Activated CD8-positive, alpha-beta memory T cell treated with anti-CD3 and anti-CD28 coated beads for 36 hours (primary cell): ENCODE measurements around the gene RNF181. TPM values are rescaled to one million over a fixed set of nuclear protein-coding genes. Genes with fewer than 3 reads are reported as not detected.

Experiments used
- CTCF ChIA-PET: fragments of 350-600 bp; sonication (Branson Sonifier 250); formaldehyde crosslinking; loops from one replicate; lab custom pipeline; 2021; ENCODE audit warnings: antibody characterized with exemption; lab: Charles Lee
- POLR2A ChIA-PET: fragments of 350-600 bp; sonication (Branson Sonifier 250); formaldehyde crosslinking; loops from one replicate; lab custom pipeline; 2021; ENCODE audit warnings: antibody characterized with exemption; lab: Charles Lee
- total RNA-seq, 2 experiments: library from RNA; stranded (reverse); gene quantifications; one replicate each; pipeline ENCODE4 v1.2.3, GENCODE V29; 2021

RNF181 gene
- 100 to 1,000 TPM in 1 of 2 experiments, 10 to 100 TPM in 1; 98.9 to 104 TPM for total RNA-seq

GRCh38 chr2:85595301-85596025 lies at the start of gene RNF181:
TSS of gene RNF181 (plus strand) at chr2:85595745. CDS start at chr2:85595764, 19 bp downstream.
- POLR2A ChIA-PET = interaction anchor here (0.7 to 1.9 kb wide), 8 partner anchors 10 to 162 kb away, joined by 3 to 12 read pairs (median 5); partner anchors contain the start of genes C2orf68, GGCX, MAT2A and VAMP5
- CTCF ChIA-PET = interaction anchor here (0.6 to 1.8 kb wide), 7 partner anchors 9 to 285 kb away, joined by 3 to 7 read pairs (median 3); partner anchors contain the start of genes C2orf68 and VAMP8

- ChIA-PET POLR2A (interaction anchor here (1.0 to 2.4 kb wide), 5 partner anchors 15 to 130 kb away, joined by 3 to 19 read pairs (median 6); partner anchors contain the start of genes GGCX and SH2D6), CTCF (interaction anchor here (13.6 kb wide), 1 partner anchor 126 kb away, joined by 99 read pairs; the partner anchor contains the start of gene SH2D6)
Observed at GRCh38 chr2:85545780-85546240, 49.7 kb upstream of the RNF181 start.

GRCh38 chr2:85547089-85547858 lies 48.3 kb upstream of the RNF181 start:
- POLR2A ChIA-PET = interaction anchor here (2.1 to 2.2 kb wide), 3 partner anchors 8 to 110 kb away, joined by 6 to 17 read pairs (median 14); partner anchors contain the start of genes GGCX and MAT2A

GRCh38 chr2:85547859-85548607 lies 47.5 kb upstream of the RNF181 start:
- CTCF ChIA-PET = interaction anchor here (0.5 to 13.6 kb wide), 5 partner anchors 45 to 157 kb away, joined by 3 to 99 read pairs (median 3); partner anchors contain the start of gene SH2D6
- POLR2A ChIA-PET = interaction anchor here (0.6 to 2.1 kb wide), 7 partner anchors 9 to 156 kb away, joined by 3 to 17 read pairs (median 3); partner anchors contain the start of genes GGCX and MAT2A

More at GRCh38 chr2:85547089-85547858, 48.3 kb upstream of the RNF181 start:
- CTCF ChIA-PET = interaction anchor here (0.5 to 13.6 kb wide), 3 partner anchors 45 to 127 kb away, joined by 3 to 99 read pairs (median 4); partner anchors contain the start of gene SH2D6

GRCh38 chr2:85548608-85548900 lies 47.0 kb upstream of the RNF181 start:
- ChIA-PET POLR2A (interaction anchor here (0.6 to 2.1 kb wide), 7 partner anchors 9 to 157 kb away, joined by 3 to 17 read pairs (median 3); partner anchors contain the start of genes GGCX and MAT2A), CTCF (interaction anchor here (0.8 to 13.6 kb wide), 6 partner anchors 10 to 158 kb away, joined by 3 to 99 read pairs (median 3); partner anchors contain the start of genes MAT2A and SH2D6)

GRCh38 chr2:85549095-85549494 lies 46.5 kb upstream of the RNF181 start:
- ChIA-PET CTCF (interaction anchor here (0.7 to 13.6 kb wide), 8 partner anchors 10 to 159 kb away, joined by 3 to 99 read pairs (median 3); partner anchors contain the start of genes MAT2A and SH2D6), POLR2A (interaction anchor here (0.6 to 2.1 kb wide), 7 partner anchors 10 to 157 kb away, joined by 3 to 17 read pairs (median 3); partner anchors contain the start of genes GGCX and MAT2A)

GRCh38 chr2:85549826-85550225 lies 45.7 kb upstream of the RNF181 start:
- CTCF ChIA-PET = interaction anchor here (0.7 to 13.6 kb wide), 5 partner anchors 10 to 159 kb away, joined by 3 to 99 read pairs (median 5); partner anchors contain the start of genes GGCX and SH2D6
- POLR2A ChIA-PET = interaction anchor here (0.6 to 2.1 kb wide), 2 partner anchors 10 to 16 kb away, joined by 3 to 17 read pairs; partner anchors contain the start of gene MAT2A

- ChIA-PET POLR2A (interaction anchor here (0.6 to 2.4 kb wide), 3 partner anchors 10 to 131 kb away, joined by 3 to 9 read pairs (median 3); partner anchors contain the start of gene SH2D6), CTCF (interaction anchor here (0.6 to 13.6 kb wide), 7 partner anchors 10 to 160 kb away, joined by 3 to 99 read pairs (median 4); partner anchors contain the start of genes GGCX and SH2D6)
Observed at GRCh38 chr2:85550486-85550885, 45.1 kb upstream of the RNF181 start.

- ChIA-PET CTCF (interaction anchor here (0.6 to 13.6 kb wide), 19 partner anchors 8 to 223 kb away, joined by 3 to 99 read pairs (median 4); partner anchors contain the start of genes GGCX, RNF181 and SH2D6), POLR2A (interaction anchor here (0.6 to 2.4 kb wide), 7 partner anchors 9 to 163 kb away, joined by 3 to 9 read pairs (median 3); partner anchors contain the start of genes MAT2A and SH2D6)
Observed at GRCh38 chr2:85551698-85552678, 43.6 kb upstream of the RNF181 start.

- CTCF ChIA-PET = interaction anchor here (0.7 to 13.6 kb wide), 3 partner anchors 39 to 133 kb away, joined by 3 to 99 read pairs (median 4); partner anchors contain the start of gene SH2D6
Observed at GRCh38 chr2:85553184-85553583, 42.4 kb upstream of the RNF181 start.

GRCh38 chr2:85554980-85555612 lies 40.4 kb upstream of the RNF181 start:
- ChIA-PET POLR2A (no interaction called here), CTCF (interaction anchor here (13.6 kb wide), 1 partner anchor 135 kb away, joined by 99 read pairs; the partner anchor contains the start of gene SH2D6)

More at GRCh38 chr2:85553184-85553583, 42.4 kb upstream of the RNF181 start:
- POLR2A ChIA-PET = interaction anchor here (0.5 to 2.4 kb wide), 2 partner anchors 9 to 14 kb away, joined by 5 to 9 read pairs; partner anchors contain the start of gene MAT2A

- ChIA-PET POLR2A (interaction anchor here (1.3 to 1.6 kb wide), 2 partner anchors 18 to 38 kb away, joined by 5 read pairs; partner anchors contain the start of genes MAT2A and RNF181), CTCF (no interaction called here)
Observed at GRCh38 chr2:85557130-85557529, 38.4 kb upstream of the RNF181 start.

GRCh38 chr2:85558160-85558559 lies 37.4 kb upstream of the RNF181 start:
- ChIA-PET CTCF (no interaction called here), POLR2A (no interaction called here)

- ChIA-PET CTCF (interaction anchor here (0.7 to 3.3 kb wide), 4 partner anchors 9 to 22 kb away, joined by 3 to 15 read pairs (median 3); no protein-coding TSS in a partner anchor), POLR2A (interaction anchor here (0.7 to 2.4 kb wide), 6 partner anchors 8 to 122 kb away, joined by 3 to 14 read pairs (median 5); partner anchors contain the start of genes C2orf68 and MAT2A)
Observed at GRCh38 chr2:85560403-85560726, 35.2 kb upstream of the RNF181 start.

- ChIA-PET POLR2A (interaction anchor here (0.6 to 2.4 kb wide), 9 partner anchors 9 to 122 kb away, joined by 3 to 14 read pairs (median 4); partner anchors contain the start of genes C2orf68 and MAT2A), CTCF (interaction anchor here (0.7 to 3.3 kb wide), 5 partner anchors 10 to 23 kb away, joined by 3 to 15 read pairs (median 3); partner anchors contain the start of gene VAMP5)
Observed at GRCh38 chr2:85560812-85561279, 34.7 kb upstream of the RNF181 start.
